Erythroblast (primary cell): Measurements from ENCODE around the gene STK39.

Experiments
- GATA1 ChIP-seq: IDR thresholded peaks from 2 replicates; pipeline ENCODE4 v1.6.1; 2011; ENCODE audit warnings: low read depth, mild to moderate bottlenecking, control low read depth, low read length, moderate library complexity
- POLR2A ChIP-seq: IDR thresholded peaks from 2 replicates; pipeline ENCODE4 v1.6.1; 2011; ENCODE audit warnings: mild to moderate bottlenecking, low read length

GRCh38 chr2:168114040-168114439 lies 133.4 kb downstream of the STK39 start:
- TF ChIP-seq POLR2A (no peak), GATA1 (no peak)
